Non-pigmented ciliary epithelial cell (primary cell): Measurements from ENCODE around the gene FAM168B.
"Not testable (repeated sequence)": the region's sequence is repeated elsewhere in the genome, so short reads cannot be mapped to it uniquely, and the experiment has no call there.

Experiments used
- DNase-seq: peaks from one replicate; pipeline ENCODE4 v3.0.0-alpha.2; 2010; ENCODE audit warnings: low read depth

FAM168B gene

GRCh38 chr2:131093006-131093695 is at the start of gene FAM168B:
TSS of gene FAM168B (minus strand) at chr2:131093460. CDS start at chr2:131082646, 10,814 bp downstream.
- no peak for DNase-seq

GRCh38 chr2:131142849-131143248 is 49.6 kb upstream of the FAM168B start:
- no peak for DNase-seq

- no peak for DNase-seq
Observed at GRCh38 chr2:131140581-131140980, 47.3 kb upstream of the FAM168B start.

- DNase-seq = no peak
Observed at GRCh38 chr2:131132729-131133128, 39.5 kb upstream of the FAM168B start.

- DNase-seq = no peak
Observed at GRCh38 chr2:131130298-131130596, 37.0 kb upstream of the FAM168B start.

GRCh38 chr2:131127981-131128380 is 34.7 kb upstream of the FAM168B start:
- DNase-seq = no peak

GRCh38 chr2:131127076-131127475 is 33.8 kb upstream of the FAM168B start:
- DNase-seq = no peak

- DNase-seq = no peak
Observed at GRCh38 chr2:131126436-131126835, 33.2 kb upstream of the FAM168B start.

- no peak for DNase-seq
Observed at GRCh38 chr2:131125195-131125757, 32.0 kb upstream of the FAM168B start.

- no peak for DNase-seq
Observed at GRCh38 chr2:131123192-131123591, 29.9 kb upstream of the FAM168B start.

GRCh38 chr2:131122496-131122895 is 29.2 kb upstream of the FAM168B start:
- DNase-seq = no peak

GRCh38 chr2:131121464-131121863 is 28.2 kb upstream of the FAM168B start:
- DNase-seq = no peak

GRCh38 chr2:131120815-131121317 is 27.6 kb upstream of the FAM168B start:
- DNase-seq = no peak

- no peak for DNase-seq
Observed at GRCh38 chr2:131115752-131116151, 22.5 kb upstream of the FAM168B start.

GRCh38 chr2:131114950-131115349 is 21.7 kb upstream of the FAM168B start:
- DNase-seq = not testable (repeated sequence)

- no peak for DNase-seq
Observed at GRCh38 chr2:131113566-131114227, 20.4 kb upstream of the FAM168B start.

GRCh38 chr2:131112529-131112928 is 19.3 kb upstream of the FAM168B start:
- no peak for DNase-seq

GRCh38 chr2:131105950-131106801 is 12.9 kb upstream of the FAM168B start:
- no peak for DNase-seq

- DNase-seq = no peak
Observed at GRCh38 chr2:131105156-131105949, 12.1 kb upstream of the FAM168B start, which contains the start of gene PLEKHB2. TSS of gene PLEKHB2 (plus strand) at chr2:131105336. CDS start at chr2:131120942, 15,606 bp downstream.

GRCh38 chr2:131104487-131105155 is 11.4 kb upstream of the FAM168B start:
- no peak for DNase-seq

- DNase-seq = no peak
Observed at GRCh38 chr2:131103165-131103564, 9.9 kb upstream of the FAM168B start.
